GM18873 (cell line): Measurements from ENCODE around the gene ZNF860.

ENCODE experiments used
- ATAC-seq: cut with Tn5 transposase; IDR thresholded peaks from one replicate; pipeline ENCODE4 v1.9.1; 2021; ENCODE audit warnings: mild to moderate bottlenecking, moderate library complexity, moderate number of reproducible peaks; ENCODE audit not compliant: unreplicated experiment, low FRiP score

The ZNF860 gene

DNA sequence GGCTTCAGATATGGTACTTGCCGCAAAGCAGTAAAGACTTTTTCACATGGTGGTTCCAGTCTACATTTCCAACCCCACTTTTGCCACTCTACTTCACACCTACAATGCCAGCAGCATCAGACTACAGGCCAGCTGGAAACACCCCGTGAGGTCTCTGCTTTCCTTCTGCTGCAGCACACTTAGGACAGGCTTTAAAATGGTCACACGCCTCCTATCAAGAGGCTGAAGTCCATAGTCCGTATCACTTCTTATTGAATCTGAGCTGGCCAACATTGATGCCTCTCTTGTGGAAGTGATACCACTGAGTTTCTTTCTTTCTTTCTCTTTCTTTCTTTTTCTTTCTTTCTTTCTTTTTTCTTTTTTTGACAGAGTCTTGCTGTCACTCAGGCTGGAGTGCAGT, 59.8 kb downstream of the ZNF860 start:
- ATAC-seq: no peak
